HEK293 (cell line): ENCODE results near the gene ARMC5.

Experiments
- CTCF ChIA-PET: fragments of 350-600 bp; formaldehyde crosslinking; extraction: SDS; loops from one replicate; lab custom pipeline; 2021; ENCODE audit warnings: antibody characterized with exemption; lab: Yijun Ruan, JAX
- POLR2A ChIA-PET: fragments of 300-600 bp; formaldehyde crosslinking; extraction: SDS; loops from one replicate; lab custom pipeline; 2020; ENCODE audit warnings: antibody characterized with exemption, inconsistent platforms; lab: Yijun Ruan, JAX
- H3K27ac ChIP-seq: fragments of 200-500 bp; sonication (Bioruptor generic); 2 replicates; pipeline ENCODE4 v1.5.1; 2014; ENCODE audit warnings: low read depth, low read length, control low read depth, inconsistent platforms; ENCODE audit errors: extremely low read depth
- H3K36me3 ChIP-seq, 2 experiments: fragments of 200-500 bp in 1 of 2; sonication (Bioruptor generic) in 1 of 2; 1 replicate in 1 of 2; 2 replicates in 1 of 2; pipeline ENCODE4 v1.5.1; 2014 to 2017; ENCODE audit warnings: inconsistent platforms in 2 of 2, low read length in 2 of 2; ENCODE audit not compliant: control insufficient read depth in 2 of 2, insufficient read depth in 1 of 2
- H3K4me1 ChIP-seq: fragments of 200-500 bp; sonication (Bioruptor generic); 2 replicates; pipeline ENCODE4 v1.5.1; 2014; ENCODE audit warnings: mild to moderate bottlenecking, low read length, inconsistent platforms; ENCODE audit not compliant: control insufficient read depth, insufficient read depth
- H3K4me3 ChIP-seq: 2 replicates; pipeline ENCODE4 v1.5.1; 2011; ENCODE audit warnings: low read depth, mild to moderate bottlenecking, control low read depth, low read length, moderate library complexity
- H3K9me3 ChIP-seq: fragments of 200-500 bp; sonication (Bioruptor generic); 2 replicates; pipeline ENCODE4 v1.5.1; 2014; ENCODE audit warnings: low read depth, low read length, inconsistent platforms; ENCODE audit not compliant: control insufficient read depth, insufficient read depth
- ATF2 ChIP-seq: fragments of 450-650 bp; formaldehyde crosslinking; IDR thresholded peaks from 2 replicates; pipeline ENCODE4 v1.5.1; 2016; ENCODE audit warnings: missing biosample characterization, missing genetic modification characterization, low read depth
- INSM2 ChIP-seq: fragments of 450-650 bp; formaldehyde crosslinking; IDR thresholded peaks from 2 replicates; pipeline ENCODE4 v1.5.1; 2016; ENCODE audit warnings: missing biosample characterization, missing genetic modification characterization
- OVOL3 ChIP-seq: fragments of 450-650 bp; formaldehyde crosslinking; IDR thresholded peaks from 2 replicates; pipeline ENCODE4 v1.5.1; 2016; ENCODE audit warnings: missing biosample characterization, missing genetic modification characterization
- ZBTB11 ChIP-seq: fragments of 450-650 bp; formaldehyde crosslinking; conservative IDR thresholded peaks from 2 replicates; pipeline ENCODE4 v1.5.1; 2016; ENCODE audit warnings: low read depth, missing biosample characterization, missing genetic modification characterization
- ZNF19 ChIP-seq: fragments of 450-650 bp; formaldehyde crosslinking; IDR thresholded peaks from 2 replicates; pipeline ENCODE4; 2016; ENCODE audit warnings: missing biosample characterization, missing genetic modification characterization, low read depth
- ZNF510 ChIP-seq: fragments of 450-650 bp; formaldehyde crosslinking; IDR thresholded peaks from 2 replicates; pipeline ENCODE4 v1.5.1; 2018; ENCODE audit warnings: mild to moderate bottlenecking, missing genetic modification characterization, missing biosample characterization; ENCODE audit not compliant: insufficient replicate concordance
- ZNF513 ChIP-seq: fragments of 450-650 bp; IDR thresholded peaks from 2 replicates; pipeline ENCODE4 v1.5.1; 2018; ENCODE audit warnings: missing biosample characterization, missing genetic modification characterization
- ZNF610 ChIP-seq: fragments of 450-650 bp; formaldehyde crosslinking; IDR thresholded peaks from 2 replicates; pipeline ENCODE4 v1.5.1; 2016; ENCODE audit warnings: missing biosample characterization, missing genetic modification characterization, borderline replicate concordance
- ZNF621 ChIP-seq: fragments of 450-650 bp; formaldehyde crosslinking; IDR thresholded peaks from 2 replicates; pipeline ENCODE4 v1.5.1; 2017; ENCODE audit warnings: missing biosample characterization, missing genetic modification characterization
- ZNF654 ChIP-seq: fragments of 450-650 bp; formaldehyde crosslinking; IDR thresholded peaks from 2 replicates; pipeline ENCODE4 v1.5.1; 2016; ENCODE audit warnings: low read depth, missing biosample characterization, missing genetic modification characterization
- ZNF707 ChIP-seq: fragments of 450-650 bp; formaldehyde crosslinking; IDR thresholded peaks from 2 replicates; pipeline ENCODE4 v1.5.1; 2016; ENCODE audit warnings: missing biosample characterization, missing genetic modification characterization
- ZNF768 ChIP-seq: fragments of 450-650 bp; formaldehyde crosslinking; IDR thresholded peaks from 2 replicates; pipeline ENCODE4 v1.5.1; 2018; ENCODE audit warnings: missing biosample characterization, mild to moderate bottlenecking, missing genetic modification characterization
- ZNF776 ChIP-seq: fragments of 450-650 bp; formaldehyde crosslinking; IDR thresholded peaks from 2 replicates; pipeline ENCODE4 v1.5.0; 2017; ENCODE audit warnings: missing biosample characterization, missing genetic modification characterization, borderline replicate concordance
- ZXDB ChIP-seq: fragments of 450-650 bp; formaldehyde crosslinking; IDR thresholded peaks from 2 replicates; pipeline ENCODE4 v1.5.1; 2016; ENCODE audit warnings: missing biosample characterization, missing genetic modification characterization

The ARMC5 gene

GRCh38 chr16:31498493-31498892 is 39.2 kb downstream of the ARMC5 start (continued):
- no peak for TF ChIP-seq INSM2 (tag by site-specific recombination)

- POLR2A ChIA-PET: interaction anchor here (0.5 kb wide), 1 partner anchor 28 kb away, joined by 3 read pairs; the partner anchor contains the start of gene AHSP
Observed at GRCh38 chr16:31499928-31500327, 40.6 kb downstream of the ARMC5 start.

More at GRCh38 chr16:31499928-31500327, 40.6 kb downstream of the ARMC5 start:
- Histone ChIP-seq H3K36me3 (peaks cover 0 to 47% of the 10 kb centered on the region in 2 experiments; a peak in 1 of 3 replicates), H3K4me1 (no peaks in the 10 kb centered on the region), H3K9me3 (no peaks in the 10 kb centered on the region), H3K27ac (no peak overlapping the region), H3K4me3 (no peak overlapping the region)
- CTCF ChIA-PET: no interaction called here
- TF ChIP-seq ZBTB11 (tag by site-specific recombination): no peak
- no peak for TF ChIP-seq ZNF621
- no peak for TF ChIP-seq ZXDB (tag by site-specific recombination)
- no peak for TF ChIP-seq ZNF707 (tag by site-specific recombination)
- TF ChIP-seq ATF2 (tag by site-specific recombination): no peak
- TF ChIP-seq ZNF19 (tag by site-specific recombination): no peak
- no peak for TF ChIP-seq ZNF776 (tag by site-specific recombination)
- no peak for TF ChIP-seq ZNF768 (tag by site-specific recombination)
- no peak for TF ChIP-seq OVOL3 (tag by site-specific recombination)
- TF ChIP-seq ZNF610 (tag by site-specific recombination): no peak
- TF ChIP-seq ZNF510 (tag by site-specific recombination): no peak
- TF ChIP-seq ZNF654: no peak
- TF ChIP-seq ZNF513 (tag by site-specific recombination): no peak
